ENCODE results near the gene SUSD1. TPM values are rescaled to one million over a fixed set of nuclear protein-coding genes. Genes with fewer than 3 reads are reported as not detected.

The SUSD1 gene
- total and polyA plus RNA-seq, 2 of the 13 experiments (the other 11 are each of a cell fraction or from before 2014, with no cell fraction given), result 25.9 to 32.3 TPM

DNA sequence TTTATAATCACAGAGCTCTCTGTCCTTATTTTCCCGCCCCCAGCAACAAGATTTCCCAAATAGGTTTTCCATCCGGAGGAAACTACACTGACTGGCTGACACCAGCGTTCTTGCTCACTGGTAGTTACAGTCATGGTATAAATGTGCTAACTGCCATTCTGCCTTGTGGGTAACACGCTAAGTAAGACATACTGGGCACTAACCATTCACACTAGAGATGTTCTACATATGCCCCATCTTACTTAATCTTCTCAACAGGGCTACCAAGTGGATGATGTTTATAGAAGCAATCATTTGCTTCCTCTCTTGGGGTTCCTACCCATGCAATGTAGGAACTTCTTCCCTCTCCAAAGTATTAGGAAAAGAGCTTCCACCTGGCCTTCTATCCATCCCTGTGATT is 111.5 kb downstream of the SUSD1 start (continued):
- TF ChIP-seq, protein P1, sequence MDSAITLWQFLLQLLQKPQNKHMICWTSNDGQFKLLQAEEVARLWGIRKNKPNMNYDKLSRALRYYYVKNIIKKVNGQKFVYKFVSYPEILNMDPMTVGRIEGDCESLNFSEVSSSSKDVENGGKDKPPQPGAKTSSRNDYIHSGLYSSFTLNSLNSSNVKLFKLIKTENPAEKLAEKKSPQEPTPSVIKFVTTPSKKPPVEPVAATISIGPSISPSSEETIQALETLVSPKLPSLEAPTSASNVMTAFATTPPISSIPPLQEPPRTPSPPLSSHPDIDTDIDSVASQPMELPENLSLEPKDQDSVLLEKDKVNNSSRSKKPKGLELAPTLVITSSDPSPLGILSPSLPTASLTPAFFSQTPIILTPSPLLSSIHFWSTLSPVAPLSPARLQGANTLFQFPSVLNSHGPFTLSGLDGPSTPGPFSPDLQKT (CRISPR knock-in tag; IDR thresholded peaks at IDR 0.05; ENCODE audit: borderline replicate concordance), result no peak
- TF ChIP-seq ZNF430 (CRISPR knock-in tag; IDR thresholded peaks at IDR 0.05), result no peak
- TF ChIP-seq, protein P2, sequence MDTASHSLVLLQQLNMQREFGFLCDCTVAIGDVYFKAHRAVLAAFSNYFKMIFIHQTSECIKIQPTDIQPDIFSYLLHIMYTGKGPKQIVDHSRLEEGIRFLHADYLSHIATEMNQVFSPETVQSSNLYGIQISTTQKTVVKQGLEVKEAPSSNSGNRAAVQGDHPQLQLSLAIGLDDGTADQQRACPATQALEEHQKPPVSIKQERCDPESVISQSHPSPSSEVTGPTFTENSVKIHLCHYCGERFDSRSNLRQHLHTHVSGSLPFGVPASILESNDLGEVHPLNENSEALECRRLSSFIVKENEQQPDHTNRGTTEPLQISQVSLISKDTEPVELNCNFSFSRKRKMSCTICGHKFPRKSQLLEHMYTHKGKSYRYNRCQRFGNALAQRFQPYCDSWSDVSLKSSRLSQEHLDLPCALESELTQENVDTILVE (CRISPR knock-in tag; IDR thresholded peaks at IDR 0.05), result no peak
- no peak for TF ChIP-seq CREM (IDR thresholded peaks at IDR 0.05)
- no peak for TF ChIP-seq CREM (CRISPR knock-in tag; IDR thresholded peaks at IDR 0.05)
- TF ChIP-seq ZNF768 (CRISPR knock-in tag; IDR thresholded peaks at IDR 0.05), result no peak
- no peak for TF ChIP-seq POLR2G (IDR thresholded peaks at IDR 0.05; ENCODE audit: low read depth, low read length)

DNA sequence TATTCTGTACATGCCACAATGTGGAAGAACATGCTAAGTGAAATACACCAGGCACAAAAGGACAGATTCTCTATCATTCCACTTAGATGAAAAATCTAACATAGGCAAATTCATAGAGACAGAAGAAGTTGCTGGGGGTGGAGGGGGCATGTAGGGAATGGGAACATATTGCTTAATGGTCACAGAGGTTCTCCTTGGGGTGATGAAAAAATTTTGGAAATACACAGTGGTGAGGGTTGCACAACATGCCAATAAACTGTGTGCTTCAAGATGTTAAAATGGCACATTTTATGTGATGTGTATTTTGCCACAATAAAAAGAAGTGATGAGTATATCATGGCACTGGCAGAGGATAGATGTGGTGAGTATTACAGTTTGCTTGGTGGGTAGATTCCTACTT is 111.9 kb downstream of the SUSD1 start:
- intact Hi-C loops (cut with micrococcal nuclease; ENCODE audit: unreplicated experiment) (no loop called here), in situ Hi-C loops (cut with HindIII; ENCODE audit: extremely low pct_ligation_motif_present, low pct_unique_long_range_greater_than_20kb) (no loop called here)
- Histone ChIP-seq H3K79me2 (ENCODE audit: insufficient read depth, low read length) (no peaks in the 10 kb centered on the region), H2AFZ (ENCODE audit: low read length) (no peak overlapping the region), H3K4me3 (replicated peaks in 1 of 3; ENCODE audit: insufficient read depth in 1 of 3, low read depth in 2 of 3, low read length in 3 of 3) (no peak overlapping the region), H3K27ac (ENCODE audit: extremely low read length, insufficient read depth, low read length) (no peak overlapping the region), H3K4me1 (ENCODE audit: insufficient read depth, low read length) (peaks cover 21% of the 10 kb centered on the region), H3K4me2 (ENCODE audit: low read depth, low read length) (no peak overlapping the region), H4K20me1 (ENCODE audit: insufficient read depth, low read length) (no peaks in the 10 kb centered on the region), H3K9ac (ENCODE audit: insufficient read depth, low read depth, low read length) (no peak overlapping the region), H3K9me3 (ENCODE audit: low read length) (no peaks in the 10 kb centered on the region), H3K27me3 (ENCODE audit: control insufficient read depth in 1 of 2, insufficient read depth in 2 of 2, low read length in 2 of 2) (no peaks in the 10 kb centered on the region), H3K36me3 (replicated peaks in 1 of 2; ENCODE audit: control insufficient read depth in 1 of 2, insufficient read depth in 2 of 2, low read length in 2 of 2) (peaks cover 7 to 17% of the 10 kb centered on the region in 2 experiments; a peak in 3 of 5 replicates)
- DNase-seq (ENCODE audit: low spot score) (no peak), FAIRE-seq (no peak), ATAC-seq (no peak)
- BruUV-seq (replicated peaks), result no TSS peak
- ChIA-PET POLR2A (no interaction called here), CTCF (ENCODE audit: low intra/inter-chr PET ratio, low total read pairs) (no interaction called here)
- no peak for TF ChIP-seq ISX (CRISPR knock-in tag; conservative IDR thresholded peaks at IDR 0.05)
- no peak for TF ChIP-seq ATF7 (IDR thresholded peaks at IDR 0.05)
- TF ChIP-seq ATF7 (CRISPR knock-in tag; IDR thresholded peaks at IDR 0.05), result no peak
- TF ChIP-seq, protein P3, sequence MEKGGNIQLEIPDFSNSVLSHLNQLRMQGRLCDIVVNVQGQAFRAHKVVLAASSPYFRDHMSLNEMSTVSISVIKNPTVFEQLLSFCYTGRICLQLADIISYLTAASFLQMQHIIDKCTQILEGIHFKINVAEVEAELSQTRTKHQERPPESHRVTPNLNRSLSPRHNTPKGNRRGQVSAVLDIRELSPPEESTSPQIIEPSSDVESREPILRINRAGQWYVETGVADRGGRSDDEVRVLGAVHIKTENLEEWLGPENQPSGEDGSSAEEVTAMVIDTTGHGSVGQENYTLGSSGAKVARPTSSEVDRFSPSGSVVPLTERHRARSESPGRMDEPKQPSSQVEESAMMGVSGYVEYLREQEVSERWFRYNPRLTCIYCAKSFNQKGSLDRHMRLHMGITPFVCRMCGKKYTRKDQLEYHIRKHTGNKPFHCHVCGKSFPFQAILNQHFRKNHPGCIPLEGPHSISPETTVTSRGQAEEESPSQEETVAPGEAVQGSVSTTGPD (CRISPR knock-in tag; IDR thresholded peaks at IDR 0.05), result no peak
- TF ChIP-seq JDP2 (CRISPR knock-in tag; IDR thresholded peaks at IDR 0.05; ENCODE audit: borderline replicate concordance), result no peak
- no peak for TF ChIP-seq SETDB1 (CRISPR knock-in tag; IDR thresholded peaks at IDR 0.05; ENCODE audit: borderline replicate concordance)
- no peak for TF ChIP-seq HOXA9 (CRISPR knock-in tag; IDR thresholded peaks at IDR 0.05; ENCODE audit: borderline replicate concordance)
- TF ChIP-seq, protein P4, sequence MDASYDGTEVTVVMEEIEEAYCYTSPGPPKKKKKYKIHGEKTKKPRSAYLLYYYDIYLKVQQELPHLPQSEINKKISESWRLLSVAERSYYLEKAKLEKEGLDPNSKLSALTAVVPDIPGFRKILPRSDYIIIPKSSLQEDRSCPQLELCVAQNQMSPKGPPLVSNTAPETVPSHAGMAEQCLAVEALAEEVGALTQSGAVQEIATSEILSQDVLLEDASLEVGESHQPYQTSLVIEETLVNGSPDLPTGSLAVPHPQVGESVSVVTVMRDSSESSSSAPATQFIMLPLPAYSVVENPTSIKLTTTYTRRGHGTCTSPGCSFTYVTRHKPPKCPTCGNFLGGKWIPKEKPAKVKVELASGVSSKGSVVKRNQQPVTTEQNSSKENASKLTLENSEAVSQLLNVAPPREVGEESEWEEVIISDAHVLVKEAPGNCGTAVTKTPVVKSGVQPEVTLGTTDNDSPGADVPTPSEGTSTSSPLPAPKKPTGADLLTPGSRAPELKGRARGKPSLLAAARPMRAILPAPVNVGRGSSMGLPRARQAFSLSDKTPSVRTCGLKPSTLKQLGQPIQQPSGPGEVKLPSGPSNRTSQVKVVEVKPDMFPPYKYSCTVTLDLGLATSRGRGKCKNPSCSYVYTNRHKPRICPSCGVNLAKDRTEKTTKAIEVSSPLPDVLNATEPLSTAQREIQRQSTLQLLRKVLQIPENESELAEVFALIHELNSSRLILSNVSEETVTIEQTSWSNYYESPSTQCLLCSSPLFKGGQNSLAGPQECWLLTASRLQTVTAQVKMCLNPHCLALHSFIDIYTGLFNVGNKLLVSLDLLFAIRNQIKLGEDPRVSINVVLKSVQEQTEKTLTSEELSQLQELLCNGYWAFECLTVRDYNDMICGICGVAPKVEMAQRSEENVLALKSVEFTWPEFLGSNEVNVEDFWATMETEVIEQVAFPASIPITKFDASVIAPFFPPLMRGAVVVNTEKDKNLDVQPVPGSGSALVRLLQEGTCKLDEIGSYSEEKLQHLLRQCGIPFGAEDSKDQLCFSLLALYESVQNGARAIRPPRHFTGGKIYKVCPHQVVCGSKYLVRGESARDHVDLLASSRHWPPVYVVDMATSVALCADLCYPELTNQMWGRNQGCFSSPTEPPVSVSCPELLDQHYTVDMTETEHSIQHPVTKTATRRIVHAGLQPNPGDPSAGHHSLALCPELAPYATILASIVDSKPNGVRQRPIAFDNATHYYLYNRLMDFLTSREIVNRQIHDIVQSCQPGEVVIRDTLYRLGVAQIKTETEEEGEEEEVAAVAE (CRISPR knock-in tag; IDR thresholded peaks at IDR 0.05; ENCODE audit: borderline replicate concordance), result no peak
- no peak for TF ChIP-seq ZNF749 (CRISPR knock-in tag; IDR thresholded peaks at IDR 0.05; ENCODE audit: borderline replicate concordance)
- no peak for TF ChIP-seq BRCA1 (CRISPR knock-in tag; IDR thresholded peaks at IDR 0.05)
- TF ChIP-seq FOSL2 (CRISPR knock-in tag; IDR thresholded peaks at IDR 0.05), result no peak

Measured in HepG2 (cell line).